Panc1 (cell line): ENCODE data around the gene AIFM3. TPM values are rescaled to one million over a fixed set of nuclear protein-coding genes. Genes with fewer than 3 reads are reported as not detected.

ENCODE experiments used
- ATAC-seq: fragments of 200-7000 bp; cut with Tn5 transposase; 2 replicates; pipeline ENCODE4 v1.9.1; 2020; ENCODE audit warnings: mild to moderate bottlenecking, moderate library complexity
- BruUV-seq: library from RNA; stranded (reverse); fragments of 400-500 nt; replicated peaks from 2 replicates; lab custom pipeline; 2021; lab: Mats Ljungman, UMichigan
- CTCF ChIA-PET: fragments of 300-600 bp; sonication (Branson Sonifier 250); formaldehyde crosslinking; loops from one replicate; lab custom pipeline; 2022; ENCODE audit warnings: antibody characterized with exemption; lab: Charles Lee
- POLR2A ChIA-PET: fragments of 300-600 bp; sonication (Branson Sonifier 250); formaldehyde crosslinking; loops from one replicate; lab custom pipeline; 2022; ENCODE audit warnings: antibody characterized with exemption; lab: Charles Lee
- DNase-seq: peaks from one replicate; pipeline ENCODE4 v3.0.0-alpha.2; 2010; ENCODE audit warnings: low read depth, low spot score
- H3K27ac ChIP-seq: 2 replicates; pipeline ENCODE4 v1.5.1; 2011; ENCODE audit warnings: mild to moderate bottlenecking, low read length, inconsistent platforms
- H3K27me3 ChIP-seq: fragments of 200-500 bp; sonication (Bioruptor generic); 2 replicates; pipeline ENCODE4 v1.6.0; 2014; ENCODE audit warnings: low read length, inconsistent platforms; ENCODE audit not compliant: control insufficient read depth, insufficient read depth
- H3K36me3 ChIP-seq: fragments of 200-500 bp; sonication (Bioruptor generic); 2 replicates; pipeline ENCODE4 v1.5.1; 2014; ENCODE audit warnings: inconsistent platforms, mild to moderate bottlenecking, low read length, moderate library complexity; ENCODE audit not compliant: control insufficient read depth, insufficient read depth
- H3K4me1 ChIP-seq: 2 replicates; pipeline ENCODE4 v1.5.1; 2011; ENCODE audit warnings: inconsistent platforms, mild to moderate bottlenecking, low read length, moderate library complexity; ENCODE audit not compliant: control insufficient read depth, insufficient read depth
- H3K4me3 ChIP-seq, 2 experiments: 2 replicates each; pipeline ENCODE4 v1.5.1; 2011 to 2012; ENCODE audit warnings: low read depth in 2 of 2, low read length in 2 of 2, mild to moderate bottlenecking in 2 of 2, inconsistent platforms in 1 of 2, moderate library complexity in 1 of 2
- H3K9me3 ChIP-seq: fragments of 200-500 bp; sonication (Bioruptor generic); 2 replicates; pipeline ENCODE4 v1.5.1; 2014; ENCODE audit warnings: low read depth, mild to moderate bottlenecking, inconsistent platforms, low read length, moderate library complexity; ENCODE audit not compliant: control insufficient read depth, insufficient read depth
- POLR2AphosphoS5 ChIP-seq: IDR thresholded peaks from 2 replicates; pipeline ENCODE4 v1.6.1; 2012; ENCODE audit warnings: mild to moderate bottlenecking, low read depth, low read length, moderate library complexity
- SIN3A ChIP-seq: IDR thresholded peaks from 2 replicates; pipeline ENCODE4 v1.6.1; 2012; ENCODE audit warnings: low read depth, mild to moderate bottlenecking, low read length, moderate library complexity, borderline replicate concordance; ENCODE audit not compliant: insufficient read depth
- TCF7L2 ChIP-seq: IDR thresholded peaks from 2 replicates; pipeline ENCODE4 v1.6.1; 2011; ENCODE audit warnings: mild to moderate bottlenecking, low read depth, low read length, inconsistent platforms
- in situ Hi-C: cut with HindIII; loops from 2 replicates; pipeline ENCODE4 v1.10.0; 2016; ENCODE audit warnings: low sequenced_read_pairs, low pct_unique_long_range_greater_than_20kb
- intact Hi-C: fragments of 100-400 bp; cut with micrococcal nuclease; formaldehyde crosslinking; loops from one replicate; pipeline ENCODE4 v1.10.0; 2022; ENCODE audit not compliant: unreplicated experiment
- total RNA-seq: library from RNA; stranded (reverse); gene quantifications from one replicate; pipeline ENCODE4 v1.2.1, GENCODE V29; 2021; ENCODE audit not compliant: unreplicated experiment
- TF ChIP-seq, protein P1 (sequence below), 2 experiments: IDR thresholded peaks; 2 replicates each; pipeline ENCODE4 v1.6.1; 2011 to 2012; ENCODE audit warnings: low read depth in 2 of 2, control low read depth in 1 of 2, low read length in 1 of 2, mild to moderate bottlenecking in 1 of 2, moderate library complexity in 1 of 2; ENCODE audit not compliant: insufficient read depth in 1 of 2
- TF ChIP-seq, protein P2 (sequence below): fragments of 450-650 bp; IDR thresholded peaks from 2 replicates; pipeline ENCODE4 v1.5.1; 2017; ENCODE audit warnings: mild to moderate bottlenecking

Gene AIFM3
- total RNA-seq, 1 experiment from 2014 or later: 2.7 TPM

DNA sequence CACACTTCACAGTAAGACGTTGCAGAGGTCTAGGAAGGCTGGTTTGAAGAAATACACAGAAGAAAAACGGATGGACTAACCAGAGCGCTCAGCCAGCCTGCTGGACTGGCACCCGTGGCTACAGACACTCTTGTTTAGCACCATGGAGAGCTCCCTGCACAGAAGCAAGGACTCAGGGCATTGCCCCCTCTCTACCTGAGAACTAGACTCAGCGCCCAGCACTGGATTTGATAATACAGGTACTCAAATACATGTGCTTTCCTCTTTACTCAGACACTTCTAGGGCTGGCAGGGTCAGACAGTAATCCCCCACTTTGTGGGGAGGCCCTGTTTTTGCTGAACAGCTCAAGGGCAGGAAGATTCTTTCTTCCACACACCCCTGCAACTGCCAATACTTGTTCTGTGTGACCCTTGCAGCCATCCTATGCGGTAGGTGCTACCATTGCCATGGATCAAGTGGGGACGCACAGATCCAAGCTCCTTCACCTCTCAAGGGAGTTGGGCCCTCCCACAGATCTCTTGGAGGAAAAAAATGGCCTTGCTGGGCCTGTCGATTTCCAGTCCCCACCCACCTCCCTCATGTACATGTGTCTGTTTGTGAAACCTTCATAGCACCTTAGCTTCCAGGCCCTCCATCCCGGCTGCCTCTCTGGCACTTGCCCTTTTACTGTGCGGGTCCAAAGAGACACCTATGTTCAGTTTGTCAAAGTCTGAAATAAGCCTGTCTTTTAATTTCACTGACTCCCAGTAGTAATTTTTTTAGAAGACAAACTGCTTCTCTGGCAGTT, 42.8 kb downstream of the AIFM3 start:
- peaks cover 9% of the 10 kb centered on the region for H3K4me1 ChIP-seq
- no TSS peak for BruUV-seq
- no peaks in the 10 kb centered on the region for H3K36me3 ChIP-seq
- ATAC-seq (no peak), DNase-seq (no peak)
- no peak overlapping the region for H3K27ac ChIP-seq
- CTCF ChIA-PET: no interaction called here
- in situ Hi-C loops: no loop called here
- H3K4me3 ChIP-seq: no peak overlapping the region
- no peaks in the 10 kb centered on the region for H3K9me3 ChIP-seq
- no peak for TF ChIP-seq TCF7L2
- TF ChIP-seq, protein P1, sequence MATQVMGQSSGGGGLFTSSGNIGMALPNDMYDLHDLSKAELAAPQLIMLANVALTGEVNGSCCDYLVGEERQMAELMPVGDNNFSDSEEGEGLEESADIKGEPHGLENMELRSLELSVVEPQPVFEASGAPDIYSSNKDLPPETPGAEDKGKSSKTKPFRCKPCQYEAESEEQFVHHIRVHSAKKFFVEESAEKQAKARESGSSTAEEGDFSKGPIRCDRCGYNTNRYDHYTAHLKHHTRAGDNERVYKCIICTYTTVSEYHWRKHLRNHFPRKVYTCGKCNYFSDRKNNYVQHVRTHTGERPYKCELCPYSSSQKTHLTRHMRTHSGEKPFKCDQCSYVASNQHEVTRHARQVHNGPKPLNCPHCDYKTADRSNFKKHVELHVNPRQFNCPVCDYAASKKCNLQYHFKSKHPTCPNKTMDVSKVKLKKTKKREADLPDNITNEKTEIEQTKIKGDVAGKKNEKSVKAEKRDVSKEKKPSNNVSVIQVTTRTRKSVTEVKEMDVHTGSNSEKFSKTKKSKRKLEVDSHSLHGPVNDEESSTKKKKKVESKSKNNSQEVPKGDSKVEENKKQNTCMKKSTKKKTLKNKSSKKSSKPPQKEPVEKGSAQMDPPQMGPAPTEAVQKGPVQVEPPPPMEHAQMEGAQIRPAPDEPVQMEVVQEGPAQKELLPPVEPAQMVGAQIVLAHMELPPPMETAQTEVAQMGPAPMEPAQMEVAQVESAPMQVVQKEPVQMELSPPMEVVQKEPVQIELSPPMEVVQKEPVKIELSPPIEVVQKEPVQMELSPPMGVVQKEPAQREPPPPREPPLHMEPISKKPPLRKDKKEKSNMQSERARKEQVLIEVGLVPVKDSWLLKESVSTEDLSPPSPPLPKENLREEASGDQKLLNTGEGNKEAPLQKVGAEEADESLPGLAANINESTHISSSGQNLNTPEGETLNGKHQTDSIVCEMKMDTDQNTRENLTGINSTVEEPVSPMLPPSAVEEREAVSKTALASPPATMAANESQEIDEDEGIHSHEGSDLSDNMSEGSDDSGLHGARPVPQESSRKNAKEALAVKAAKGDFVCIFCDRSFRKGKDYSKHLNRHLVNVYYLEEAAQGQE (IDR thresholded peaks at IDR 0.05; ENCODE audit: insufficient read depth in 1 of 2, low read depth in 2 of 2, low read length in 1 of 2): peak; percentile 89 to 90
- no peak for TF ChIP-seq SIN3A
- no peak for TF ChIP-seq POLR2AphosphoS5
- intact Hi-C loops: no loop called here
- POLR2A ChIA-PET: no interaction called here
- H3K27me3 ChIP-seq: no peaks in the 10 kb centered on the region

DNA sequence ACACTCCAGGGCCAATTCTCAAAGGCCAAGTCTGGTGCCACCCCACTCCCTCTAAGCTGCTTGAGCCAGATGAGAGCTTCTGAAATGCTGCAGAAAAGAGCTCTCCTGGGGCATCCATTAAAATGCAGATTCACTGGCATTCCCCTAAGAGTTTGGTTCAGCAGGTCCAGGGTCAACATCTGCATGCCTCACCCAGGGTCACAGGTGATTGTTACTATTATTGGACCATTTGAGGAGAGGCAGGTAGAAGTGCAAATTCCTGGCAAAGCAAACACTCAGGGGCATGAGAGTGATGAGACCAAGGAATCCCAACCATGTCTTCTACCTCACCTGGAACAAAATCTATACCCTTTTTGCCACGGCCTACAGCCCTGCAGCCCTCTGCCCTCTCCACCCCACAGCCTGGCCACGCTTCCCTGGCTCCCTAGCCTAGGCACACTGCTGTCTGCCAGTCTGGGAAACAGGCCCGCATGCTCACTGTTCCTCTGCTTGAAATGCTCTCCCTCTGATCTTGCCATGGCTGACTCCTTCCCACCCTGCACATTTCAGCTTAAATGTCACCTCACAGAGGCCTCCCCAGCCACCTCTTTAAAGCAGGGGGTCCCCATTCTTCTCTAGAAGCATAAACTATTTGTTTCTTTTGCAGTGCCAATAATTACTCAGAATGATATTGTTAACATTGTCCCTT, 43.5 kb downstream of the AIFM3 start:
- no peaks in the 10 kb centered on the region for H3K9me3 ChIP-seq
- in situ Hi-C loops: no loop called here

More for the DNA sequence above, 43.5 kb downstream of the AIFM3 start:
- Histone ChIP-seq H3K27me3 (no peaks in the 10 kb centered on the region), H3K4me1 (peaks cover 12% of the 10 kb centered on the region), H3K27ac (no peak overlapping the region), H3K4me3 (no peak overlapping the region), H3K36me3 (no peaks in the 10 kb centered on the region)
- ATAC-seq (no peak), DNase-seq (no peak)
- intact Hi-C loops: no loop called here
- TF ChIP-seq SIN3A (no peak), POLR2AphosphoS5 (no peak), TCF7L2 (no peak)
- TF ChIP-seq, protein P2, sequence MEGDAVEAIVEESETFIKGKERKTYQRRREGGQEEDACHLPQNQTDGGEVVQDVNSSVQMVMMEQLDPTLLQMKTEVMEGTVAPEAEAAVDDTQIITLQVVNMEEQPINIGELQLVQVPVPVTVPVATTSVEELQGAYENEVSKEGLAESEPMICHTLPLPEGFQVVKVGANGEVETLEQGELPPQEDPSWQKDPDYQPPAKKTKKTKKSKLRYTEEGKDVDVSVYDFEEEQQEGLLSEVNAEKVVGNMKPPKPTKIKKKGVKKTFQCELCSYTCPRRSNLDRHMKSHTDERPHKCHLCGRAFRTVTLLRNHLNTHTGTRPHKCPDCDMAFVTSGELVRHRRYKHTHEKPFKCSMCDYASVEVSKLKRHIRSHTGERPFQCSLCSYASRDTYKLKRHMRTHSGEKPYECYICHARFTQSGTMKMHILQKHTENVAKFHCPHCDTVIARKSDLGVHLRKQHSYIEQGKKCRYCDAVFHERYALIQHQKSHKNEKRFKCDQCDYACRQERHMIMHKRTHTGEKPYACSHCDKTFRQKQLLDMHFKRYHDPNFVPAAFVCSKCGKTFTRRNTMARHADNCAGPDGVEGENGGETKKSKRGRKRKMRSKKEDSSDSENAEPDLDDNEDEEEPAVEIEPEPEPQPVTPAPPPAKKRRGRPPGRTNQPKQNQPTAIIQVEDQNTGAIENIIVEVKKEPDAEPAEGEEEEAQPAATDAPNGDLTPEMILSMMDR: no peak
- TF ChIP-seq, protein P1 (IDR thresholded peaks at IDR 0.05; ENCODE audit: insufficient read depth in 1 of 2, low read depth in 2 of 2, low read length in 1 of 2): no peak
- ChIA-PET CTCF (no interaction called here), POLR2A (interaction anchor here (0.7 kb wide), 1 partner anchor 11 kb away, joined by 3 read pairs; no protein-coding TSS in a partner anchor)
- no TSS peak for BruUV-seq
